HepG2 (cell line): ENCODE measurements around the gene RCAN2. TPM values are rescaled to one million over a fixed set of nuclear protein-coding genes. Genes with fewer than 3 reads are reported as not detected.

ENCODE experiments used
- ATAC-seq: fragments of 200-7000 bp; cut with Tn5 transposase; 3 replicates; pipeline ENCODE4 v1.9.1; 2020; ENCODE audit warnings: mild to moderate bottlenecking, moderate library complexity
- BruUV-seq: library from RNA; stranded (reverse); fragments of 400-500 nt; replicated peaks from 2 replicates; lab custom pipeline; 2021; lab: Mats Ljungman, UMichigan
- CTCF ChIA-PET: fragments of 300-600 bp; formaldehyde crosslinking; extraction: SDS; loops from one replicate; lab custom pipeline; 2021; ENCODE audit warnings: low total read pairs, inconsistent platforms, low intra/inter-chr PET ratio; lab: Yijun Ruan, JAX
- POLR2A ChIA-PET: fragments of 350-600 bp; sonication (Branson Sonifier 250); formaldehyde crosslinking; loops from one replicate; lab custom pipeline; 2020; ENCODE audit warnings: antibody characterized with exemption, inconsistent platforms; lab: Yijun Ruan, JAX
- DNase-seq: peaks from one replicate; pipeline ENCODE4 v3.0.0-alpha.2; 2015; ENCODE audit warnings: low spot score
- FAIRE-seq: peaks from 3 replicates; lab custom pipeline; 2011; peaks lifted over from hg19 to GRCh38; lab: Jason Lieb, UNC
- H2AFZ ChIP-seq: one replicate; pipeline ENCODE4 v1.6.1; 2011; ENCODE audit warnings: low read length, inconsistent platforms
- H3K27ac ChIP-seq: fragments of 300-600 bp; 3 replicates; pipeline ENCODE4 v1.8.0; 2011; ENCODE audit warnings: mixed run types, mild to moderate bottlenecking, mixed read lengths, low read length, inconsistent platforms; ENCODE audit not compliant: insufficient read depth; ENCODE audit errors: extremely low read length
- H3K27me3 ChIP-seq, 2 experiments: fragments of 200-600 bp in 1 of 2; 2 replicates in 1 of 2; 3 replicates in 1 of 2; pipeline versions ENCODE4 v1.6.0 to v1.8.0; 2011; ENCODE audit warnings: low read length in 2 of 2, mild to moderate bottlenecking in 2 of 2, moderate library complexity in 2 of 2, inconsistent platforms in 1 of 2; ENCODE audit not compliant: insufficient read depth in 2 of 2, control insufficient read depth in 1 of 2
- H3K36me3 ChIP-seq, 2 experiments: fragments of 200-600 bp in 1 of 2; replicated peaks in 1 of 2; 2 replicates in 1 of 2; 3 replicates in 1 of 2; pipeline versions ENCODE4 v1.5.1 to v1.8.0; 2011; ENCODE audit warnings: low read length in 2 of 2, inconsistent platforms in 1 of 2; ENCODE audit not compliant: insufficient read depth in 2 of 2, control insufficient read depth in 1 of 2
- H3K4me1 ChIP-seq: 2 replicates; pipeline ENCODE4 v1.5.1; 2012; ENCODE audit warnings: low read length, inconsistent platforms; ENCODE audit not compliant: insufficient read depth
- H3K4me2 ChIP-seq: 2 replicates; pipeline ENCODE4 v1.6.0; 2011; ENCODE audit warnings: low read depth, low read length, inconsistent platforms
- H3K4me3 ChIP-seq, 3 experiments: fragments of 200-600 bp in 1 of 3; sonication (generic), shearing (Covaris generic) in 1 of 3; replicated peaks in 1 of 3; 2 replicates each; pipeline ENCODE4 v1.5.1; 2011 to 2016; ENCODE audit warnings: low read length in 3 of 3, inconsistent platforms in 2 of 3, low read depth in 2 of 3, mild to moderate bottlenecking in 2 of 3, control low read depth in 1 of 3, mixed read lengths in 1 of 3; ENCODE audit not compliant: insufficient read depth in 1 of 3
- H3K79me2 ChIP-seq: one replicate; pipeline ENCODE4 v1.6.1; 2011; ENCODE audit warnings: low read length, inconsistent platforms; ENCODE audit not compliant: insufficient read depth
- H3K9ac ChIP-seq: 2 replicates; pipeline ENCODE4 v1.6.0; 2011; ENCODE audit warnings: mild to moderate bottlenecking, low read depth, low read length, inconsistent platforms; ENCODE audit not compliant: insufficient read depth
- H3K9me3 ChIP-seq: 2 replicates; pipeline ENCODE4 v1.5.1; 2012; ENCODE audit warnings: mild to moderate bottlenecking, low read length
- H4K20me1 ChIP-seq: 2 replicates; pipeline ENCODE4 v1.6.0; 2011; ENCODE audit warnings: inconsistent platforms, mild to moderate bottlenecking, low read length, moderate library complexity; ENCODE audit not compliant: insufficient read depth
- ARNT2 ChIP-seq: sonication (generic); formaldehyde crosslinking; IDR thresholded peaks from 2 replicates; pipeline ENCODE4 v1.8.0; 2022; ENCODE audit warnings: mild to moderate bottlenecking, low read depth, missing genetic modification reagents, moderate library complexity
- ATF7 ChIP-seq, 2 experiments: fragments of 450-650 bp in 1 of 2; sonication (generic) in 1 of 2; formaldehyde crosslinking in 1 of 2; IDR thresholded peaks; 2 replicates each; pipeline versions ENCODE4 v1.4.0 to v1.6.1; 2016 to 2020; ENCODE audit warnings: antibody characterized with exemption in 1 of 2, mild to moderate bottlenecking in 1 of 2, missing genetic modification reagents in 1 of 2
- CREM ChIP-seq, 2 experiments: sonication (generic) in 1 of 2; formaldehyde crosslinking in 1 of 2; IDR thresholded peaks; 2 replicates each; pipeline versions ENCODE4 v1.4.0 to v1.6.1; 2016 to 2020; ENCODE audit warnings: antibody characterized with exemption in 1 of 2, mild to moderate bottlenecking in 1 of 2, missing genetic modification reagents in 1 of 2
- FOSL2 ChIP-seq: sonication (generic); formaldehyde crosslinking; IDR thresholded peaks from 2 replicates; pipeline ENCODE4 v1.4.0; 2020; ENCODE audit warnings: missing genetic modification reagents
- GTF2F1 ChIP-seq: fragments of 150-350 bp; IDR thresholded peaks from 2 replicates; pipeline ENCODE4 v1.6.1; 2014; ENCODE audit warnings: low read length
- KLF12 ChIP-seq: sonication (generic); formaldehyde crosslinking; IDR thresholded peaks from 2 replicates; pipeline ENCODE4 v1.4.0; 2020; ENCODE audit warnings: missing genetic modification reagents, borderline replicate concordance
- MEIS2 ChIP-seq: sonication (generic); formaldehyde crosslinking; IDR thresholded peaks from 2 replicates; pipeline ENCODE4 v1.9.0; 2021; ENCODE audit warnings: mild to moderate bottlenecking, missing genetic modification reagents
- MTF2 ChIP-seq: sonication (generic); formaldehyde crosslinking; IDR thresholded peaks from 2 replicates; pipeline ENCODE4 v1.5.0; 2020; ENCODE audit warnings: missing genetic modification reagents, borderline replicate concordance
- SIN3B ChIP-seq: fragments of 150-350 bp; IDR thresholded peaks from 2 replicates; pipeline ENCODE4 v1.6.1; 2014; ENCODE audit warnings: low read length
- SRSF1 ChIP-seq: fragments of 200-400 bp; formaldehyde crosslinking; optimal IDR thresholded peaks from 2 replicates; pipeline ENCODE3; 2017; ENCODE audit warnings: mild to moderate bottlenecking, low read depth, low read length, moderate library complexity
- TCF12 ChIP-seq, 2 experiments: fragments of 450-650 bp in 1 of 2; sonication (generic) in 1 of 2; formaldehyde crosslinking in 1 of 2; IDR thresholded peaks; 2 replicates each; pipeline versions ENCODE4 v1.6.1 to v1.8.0; 2017 to 2022; ENCODE audit warnings: antibody characterized with exemption in 1 of 2, mild to moderate bottlenecking in 1 of 2, missing genetic modification reagents in 1 of 2, moderate library complexity in 1 of 2
- THAP7 ChIP-seq: sonication (generic); formaldehyde crosslinking; IDR thresholded peaks from 2 replicates; pipeline ENCODE4 v1.8.1; 2023; ENCODE audit warnings: mild to moderate bottlenecking, missing genetic modification reagents
- ZNF207 ChIP-seq: fragments of 450-650 bp; IDR thresholded peaks from 2 replicates; pipeline ENCODE4 v1.6.1; 2016; ENCODE audit warnings: antibody characterized with exemption, borderline replicate concordance
- WGBS: methylation state at CpG from one replicate; pipeline ENCODE4 v1.1.6; 2017; ENCODE audit warnings: low lambda C conversion rate; 5-methylcytosine and 5-hydroxymethylcytosine counted together
- in situ Hi-C: cut with HindIII; loops from 2 replicates; pipeline ENCODE4 v1.10.0; 2017; ENCODE audit warnings: low pct_unique_long_range_greater_than_20kb; ENCODE audit not compliant: extremely low pct_ligation_motif_present
- intact Hi-C: fragments of 100-400 bp; cut with micrococcal nuclease; formaldehyde crosslinking; loops from one replicate; pipeline ENCODE4 v1.10.0; 2022; ENCODE audit not compliant: unreplicated experiment
- polyA plus RNA-seq, 8 experiments: library from polyadenylated mRNA; depleted of rRNA in 3 of 8; stranded (reverse) in 7 of 8; unstranded in 1 of 8; fragments of >200 nt; fragmentation: Illumina TruSeq in 4 of 8; extraction: Trizol in 4 of 8; gene quantifications; 2 replicates each; pipeline versions ENCODE4 v1.2.1 to v1.2.3, GENCODE V29; 2011 to 2016; ENCODE audit warnings: low read depth in 4 of 8, missing spikeins in 1 of 8, mixed read lengths in 1 of 8; ENCODE audit not compliant: insufficient read depth in 1 of 8
- total RNA-seq, 5 experiments: library from RNA; depleted of rRNA; stranded (reverse); fragments of >200 nt; fragmentation: Illumina TruSeq; extraction: Trizol; gene quantifications; 2 replicates each; pipeline ENCODE4 v1.2.3, GENCODE V29; 2016; ENCODE audit warnings: low read depth in 1 of 5
- TF ChIP-seq, protein P1 (sequence below): sonication (generic); formaldehyde crosslinking; conservative IDR thresholded peaks from 2 replicates; pipeline ENCODE4 v1.8.0; 2022; ENCODE audit warnings: mild to moderate bottlenecking, moderate library complexity, missing genetic modification reagents
- TF ChIP-seq, protein P2 (sequence below): IDR thresholded peaks from 2 replicates; pipeline ENCODE4 v1.6.1; 2016; ENCODE audit warnings: low read depth, control low read depth
- TF ChIP-seq, protein P3 (sequence below): sonication (generic); formaldehyde crosslinking; IDR thresholded peaks from 2 replicates; pipeline ENCODE4 v1.4.0; 2020; ENCODE audit warnings: low read depth, mild to moderate bottlenecking, missing genetic modification reagents

Gene RCAN2
- total and polyA plus RNA-seq, 2 of the 13 experiments (the other 11 are each of a cell fraction or from before 2014, with no cell fraction given) = not detected

GRCh38 chr6:46381057-46381456, 110.2 kb downstream of the RCAN2 start:
- 33% methylated on average over 2 of the region's 2 CpGs for WGBS
- ATAC-seq = peak; percentile 78
- TF ChIP-seq CREM (IDR thresholded peaks at IDR 0.05) (no peak), CREM (CRISPR knock-in tag; IDR thresholded peaks at IDR 0.05) (no peak), TCF12 (IDR thresholded peaks at IDR 0.05) (no peak), TCF12 (CRISPR knock-in tag; IDR thresholded peaks at IDR 0.05) (no peak), MTF2 (no peak), SRSF1 (no peak), ARNT2 (CRISPR knock-in tag) (no peak), GTF2F1 (no peak), ZNF207 (no peak), MEIS2 (no peak), THAP7 (CRISPR knock-in tag) (no peak), ATF7 (IDR thresholded peaks at IDR 0.05) (no peak), ATF7 (CRISPR knock-in tag; IDR thresholded peaks at IDR 0.05) (no peak), SIN3B (no peak), KLF12 (CRISPR knock-in tag) (no peak), FOSL2 (CRISPR knock-in tag) (peak; percentile 21; the same call in 1 of the 2 replicates)
- TF ChIP-seq, protein P1, sequence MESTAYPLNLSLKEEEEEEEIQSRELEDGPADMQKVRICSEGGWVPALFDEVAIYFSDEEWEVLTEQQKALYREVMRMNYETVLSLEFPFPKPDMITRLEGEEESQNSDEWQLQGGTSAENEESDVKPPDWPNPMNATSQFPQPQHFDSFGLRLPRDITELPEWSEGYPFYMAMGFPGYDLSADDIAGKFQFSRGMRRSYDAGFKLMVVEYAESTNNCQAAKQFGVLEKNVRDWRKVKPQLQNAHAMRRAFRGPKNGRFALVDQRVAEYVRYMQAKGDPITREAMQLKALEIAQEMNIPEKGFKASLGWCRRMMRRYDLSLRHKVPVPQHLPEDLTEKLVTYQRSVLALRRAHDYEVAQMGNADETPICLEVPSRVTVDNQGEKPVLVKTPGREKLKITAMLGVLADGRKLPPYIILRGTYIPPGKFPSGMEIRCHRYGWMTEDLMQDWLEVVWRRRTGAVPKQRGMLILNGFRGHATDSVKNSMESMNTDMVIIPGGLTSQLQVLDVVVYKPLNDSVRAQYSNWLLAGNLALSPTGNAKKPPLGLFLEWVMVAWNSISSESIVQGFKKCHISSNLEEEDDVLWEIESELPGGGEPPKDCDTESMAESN = no peak
- TF ChIP-seq, protein P2, sequence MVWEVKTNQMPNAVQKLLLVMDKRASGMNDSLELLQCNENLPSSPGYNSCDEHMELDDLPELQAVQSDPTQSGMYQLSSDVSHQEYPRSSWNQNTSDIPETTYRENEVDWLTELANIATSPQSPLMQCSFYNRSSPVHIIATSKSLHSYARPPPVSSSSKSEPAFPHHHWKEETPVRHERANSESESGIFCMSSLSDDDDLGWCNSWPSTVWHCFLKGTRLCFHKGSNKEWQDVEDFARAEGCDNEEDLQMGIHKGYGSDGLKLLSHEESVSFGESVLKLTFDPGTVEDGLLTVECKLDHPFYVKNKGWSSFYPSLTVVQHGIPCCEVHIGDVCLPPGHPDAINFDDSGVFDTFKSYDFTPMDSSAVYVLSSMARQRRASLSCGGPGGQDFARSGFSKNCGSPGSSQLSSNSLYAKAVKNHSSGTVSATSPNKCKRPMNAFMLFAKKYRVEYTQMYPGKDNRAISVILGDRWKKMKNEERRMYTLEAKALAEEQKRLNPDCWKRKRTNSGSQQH (CRISPR knock-in tag) = no peak
- TF ChIP-seq, protein P3, sequence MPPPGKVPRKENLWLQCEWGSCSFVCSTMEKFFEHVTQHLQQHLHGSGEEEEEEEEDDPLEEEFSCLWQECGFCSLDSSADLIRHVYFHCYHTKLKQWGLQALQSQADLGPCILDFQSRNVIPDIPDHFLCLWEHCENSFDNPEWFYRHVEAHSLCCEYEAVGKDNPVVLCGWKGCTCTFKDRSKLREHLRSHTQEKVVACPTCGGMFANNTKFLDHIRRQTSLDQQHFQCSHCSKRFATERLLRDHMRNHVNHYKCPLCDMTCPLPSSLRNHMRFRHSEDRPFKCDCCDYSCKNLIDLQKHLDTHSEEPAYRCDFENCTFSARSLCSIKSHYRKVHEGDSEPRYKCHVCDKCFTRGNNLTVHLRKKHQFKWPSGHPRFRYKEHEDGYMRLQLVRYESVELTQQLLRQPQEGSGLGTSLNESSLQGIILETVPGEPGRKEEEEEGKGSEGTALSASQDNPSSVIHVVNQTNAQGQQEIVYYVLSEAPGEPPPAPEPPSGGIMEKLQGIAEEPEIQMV = no peak

More at GRCh38 chr6:46381057-46381456, 110.2 kb downstream of the RCAN2 start:
- intact Hi-C loops (no loop called here), in situ Hi-C loops (no loop called here)
- POLR2A ChIA-PET = no interaction called here
- no peaks in the 10 kb centered on the region for H3K36me3 ChIP-seq
- no peak for FAIRE-seq
- no peaks in the 10 kb centered on the region for H4K20me1 ChIP-seq
- H3K27ac ChIP-seq = no peak overlapping the region
- no peak overlapping the region for H2AFZ ChIP-seq
- peak overlapping the region; percentile 40 for H3K4me2 ChIP-seq
- peak; percentile 72 for DNase-seq
- H3K9me3 ChIP-seq = no peaks in the 10 kb centered on the region
- H3K9ac ChIP-seq = no peak overlapping the region
- H3K79me2 ChIP-seq = no peaks in the 10 kb centered on the region
- H3K4me3 ChIP-seq = no peak overlapping the region
- CTCF ChIA-PET = no interaction called here
- H3K4me1 ChIP-seq = peaks cover 48% of the 10 kb centered on the region
- H3K27me3 ChIP-seq = no peaks in the 10 kb centered on the region
- no TSS peak for BruUV-seq
